ENCODE data around the gene BID. TPM values are rescaled to one million over a fixed set of nuclear protein-coding genes. Genes with fewer than 3 reads are reported as not detected.

The BID gene
- total RNA-seq, 2 donors from 2014 or later: 20.1 to 24.4 TPM

- Histone ChIP-seq H3K27ac (ENCODE audit: low read depth, low read length) (no peak overlapping the region), H3K9ac (ENCODE audit: extremely low read depth, low read length, poor library complexity, severe bottlenecking) (no peak overlapping the region), H3K9me3 (ENCODE audit: control insufficient read depth, low read length) (no peaks in the 10 kb centered on the region), H3K4me3 (ENCODE audit: low read length) (no peak overlapping the region), H3K27me3 (ENCODE audit: control insufficient read depth, insufficient read depth, low read length, poor library complexity, severe bottlenecking) (no peaks in the 10 kb centered on the region), H3K4me1 (ENCODE audit: control insufficient read depth, insufficient read depth, low read length) (no peaks in the 10 kb centered on the region), H3K36me3 (ENCODE audit: control insufficient read depth, insufficient read depth, low read length) (no peaks in the 10 kb centered on the region)
- TF ChIP-seq, protein P1, sequence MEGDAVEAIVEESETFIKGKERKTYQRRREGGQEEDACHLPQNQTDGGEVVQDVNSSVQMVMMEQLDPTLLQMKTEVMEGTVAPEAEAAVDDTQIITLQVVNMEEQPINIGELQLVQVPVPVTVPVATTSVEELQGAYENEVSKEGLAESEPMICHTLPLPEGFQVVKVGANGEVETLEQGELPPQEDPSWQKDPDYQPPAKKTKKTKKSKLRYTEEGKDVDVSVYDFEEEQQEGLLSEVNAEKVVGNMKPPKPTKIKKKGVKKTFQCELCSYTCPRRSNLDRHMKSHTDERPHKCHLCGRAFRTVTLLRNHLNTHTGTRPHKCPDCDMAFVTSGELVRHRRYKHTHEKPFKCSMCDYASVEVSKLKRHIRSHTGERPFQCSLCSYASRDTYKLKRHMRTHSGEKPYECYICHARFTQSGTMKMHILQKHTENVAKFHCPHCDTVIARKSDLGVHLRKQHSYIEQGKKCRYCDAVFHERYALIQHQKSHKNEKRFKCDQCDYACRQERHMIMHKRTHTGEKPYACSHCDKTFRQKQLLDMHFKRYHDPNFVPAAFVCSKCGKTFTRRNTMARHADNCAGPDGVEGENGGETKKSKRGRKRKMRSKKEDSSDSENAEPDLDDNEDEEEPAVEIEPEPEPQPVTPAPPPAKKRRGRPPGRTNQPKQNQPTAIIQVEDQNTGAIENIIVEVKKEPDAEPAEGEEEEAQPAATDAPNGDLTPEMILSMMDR (conservative IDR thresholded peaks at IDR 0.05): no peak
- H3K27ac Mint-ChIP-seq: no peak overlapping the region
- H3K36me3 Mint-ChIP-seq (ENCODE audit: low read depth): no peaks in the 10 kb centered on the region
- H3K4me3 Mint-ChIP-seq: no peak overlapping the region
- DNase-seq: peak; percentile 60
- no peaks in the 10 kb centered on the region for H3K27me3 Mint-ChIP-seq (ENCODE audit: insufficient read depth)
- 82 to 88% methylated on average over 20 to 25 of the region's 25 CpGs for WGBS, 2 experiments (ENCODE audit: insufficient coverage in 1 of 2, insufficient read length in 1 of 2)
- peaks cover 11% of the 10 kb centered on the region for H3K4me1 Mint-ChIP-seq
- H3K9me3 Mint-ChIP-seq: no peaks in the 10 kb centered on the region
Measured at GRCh38 chr22:17743661-17744411, 30.4 kb downstream of the BID start.

- H3K27ac Mint-ChIP-seq: no peak overlapping the region
- TF ChIP-seq, protein P1 (conservative IDR thresholded peaks at IDR 0.05): peak; percentile 87
- no peak overlapping the region for H3K4me3 Mint-ChIP-seq
- H3K27me3 Mint-ChIP-seq (ENCODE audit: insufficient read depth): no peaks in the 10 kb centered on the region
- Histone ChIP-seq H3K36me3 (ENCODE audit: control insufficient read depth, insufficient read depth, low read length) (no peaks in the 10 kb centered on the region), H3K9ac (ENCODE audit: extremely low read depth, low read length, poor library complexity, severe bottlenecking) (no peak overlapping the region), H3K4me1 (ENCODE audit: control insufficient read depth, insufficient read depth, low read length) (no peaks in the 10 kb centered on the region), H3K9me3 (ENCODE audit: control insufficient read depth, low read length) (no peaks in the 10 kb centered on the region), H3K27ac (ENCODE audit: low read depth, low read length) (no peak overlapping the region), H3K27me3 (ENCODE audit: control insufficient read depth, insufficient read depth, low read length, poor library complexity, severe bottlenecking) (no peaks in the 10 kb centered on the region), H3K4me3 (ENCODE audit: low read length) (no peak overlapping the region)
- no peaks in the 10 kb centered on the region for H3K9me3 Mint-ChIP-seq
- DNase-seq: peak; percentile 98
- peaks cover 11% of the 10 kb centered on the region for H3K4me1 Mint-ChIP-seq
- no peaks in the 10 kb centered on the region for H3K36me3 Mint-ChIP-seq (ENCODE audit: low read depth)
- WGBS, 2 experiments (ENCODE audit: insufficient coverage in 1 of 2, insufficient read length in 1 of 2): 57 to 75% methylated on average over 8 to 9 of the region's 9 CpGs
Measured at GRCh38 chr22:17742527-17742902, 31.8 kb downstream of the BID start.

DNA sequence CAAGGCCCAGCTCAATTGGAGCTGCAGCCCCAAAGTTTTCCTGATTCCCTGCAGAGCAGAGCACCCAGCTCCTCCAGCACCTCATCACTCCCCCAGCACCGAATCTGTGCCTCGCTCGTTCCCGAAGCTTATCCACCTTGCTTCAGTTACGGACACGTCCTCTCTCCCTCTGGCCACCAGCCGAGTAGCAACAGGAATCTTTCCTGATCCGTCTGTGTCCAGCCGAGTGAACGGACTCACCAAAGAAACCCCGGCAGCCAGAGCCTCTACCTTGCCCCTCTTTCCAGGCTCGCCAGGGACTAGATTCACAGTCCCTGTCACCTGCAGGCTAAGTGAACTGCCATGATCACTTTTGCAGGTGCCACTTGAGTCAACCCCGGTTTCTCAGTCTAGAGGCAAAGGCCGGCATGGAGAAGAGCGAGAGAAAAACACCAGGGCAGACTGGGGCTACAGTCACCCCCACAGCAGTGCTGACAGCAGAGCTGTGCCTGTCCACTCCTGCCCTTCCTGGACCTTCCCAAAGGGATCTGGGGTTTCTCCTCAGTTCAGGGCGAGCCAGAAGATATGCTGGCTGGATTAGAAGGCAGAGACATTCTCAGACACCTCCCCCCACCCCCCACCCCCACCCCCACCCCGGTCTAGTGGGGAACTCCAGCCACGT, 32.3 kb downstream of the BID start:
- Histone ChIP-seq H3K9ac (ENCODE audit: extremely low read depth, low read length, poor library complexity, severe bottlenecking) (no peak overlapping the region), H3K4me1 (ENCODE audit: control insufficient read depth, insufficient read depth, low read length) (no peaks in the 10 kb centered on the region), H3K27me3 (ENCODE audit: control insufficient read depth, insufficient read depth, low read length, poor library complexity, severe bottlenecking) (no peaks in the 10 kb centered on the region), H3K36me3 (ENCODE audit: control insufficient read depth, insufficient read depth, low read length) (no peaks in the 10 kb centered on the region), H3K4me3 (ENCODE audit: low read length) (no peak overlapping the region), H3K27ac (ENCODE audit: low read depth, low read length) (no peak overlapping the region), H3K9me3 (ENCODE audit: control insufficient read depth, low read length) (no peaks in the 10 kb centered on the region)
- Mint-ChIP-seq H3K4me3 (no peak overlapping the region), H3K36me3 (ENCODE audit: low read depth) (peaks cover 2% of the 10 kb centered on the region), H3K27me3 (ENCODE audit: insufficient read depth) (no peaks in the 10 kb centered on the region), H3K9me3 (no peaks in the 10 kb centered on the region), H3K27ac (no peak overlapping the region), H3K4me1 (peaks cover 11% of the 10 kb centered on the region)
- 72 to 87% methylated on average over 12 to 17 of the region's 18 CpGs for WGBS, 2 experiments (ENCODE audit: insufficient coverage in 1 of 2, insufficient read length in 1 of 2)
- TF ChIP-seq, protein P1 (conservative IDR thresholded peaks at IDR 0.05): no peak
- DNase-seq: no peak
